Measurements from ENCODE around the gene SORCS2.

The SORCS2 gene

GRCh38 chr4:7652906-7653305, 460.6 kb downstream of the SORCS2 start:
- DNase-seq (ENCODE audit: low spot score): no peak

- no peak for DNase-seq (ENCODE audit: low spot score)
Measured at GRCh38 chr4:7653510-7654369, 461.4 kb downstream of the SORCS2 start.

GRCh38 chr4:7654550-7655445, 462.5 kb downstream of the SORCS2 start:
- no peak for DNase-seq (ENCODE audit: low spot score)

GRCh38 chr4:7655511-7656243, 463.3 kb downstream of the SORCS2 start:
- no peak for DNase-seq (ENCODE audit: low spot score)

GRCh38 chr4:7656244-7656800, 464.0 kb downstream of the SORCS2 start:
- DNase-seq (ENCODE audit: low spot score): no peak

GRCh38 chr4:7657545-7658297, 465.4 kb downstream of the SORCS2 start:
- no peak for DNase-seq (ENCODE audit: low spot score)

GRCh38 chr4:7658341-7659204, 466.2 kb downstream of the SORCS2 start:
- DNase-seq (ENCODE audit: low spot score): peak; percentile 68

- DNase-seq (ENCODE audit: low spot score): no peak
Measured at GRCh38 chr4:7659429-7660175, 467.3 kb downstream of the SORCS2 start.

GRCh38 chr4:7660176-7661039, 468.1 kb downstream of the SORCS2 start:
- DNase-seq (ENCODE audit: low spot score): no peak

GRCh38 chr4:7661066-7661748, 468.9 kb downstream of the SORCS2 start:
- no peak for DNase-seq (ENCODE audit: low spot score)

GRCh38 chr4:7661846-7662506, 469.6 kb downstream of the SORCS2 start:
- no peak for DNase-seq (ENCODE audit: low spot score)

GRCh38 chr4:7662507-7662846, 470.1 kb downstream of the SORCS2 start:
- no peak for DNase-seq (ENCODE audit: low spot score)

GRCh38 chr4:7663075-7663541, 470.8 kb downstream of the SORCS2 start:
- DNase-seq (ENCODE audit: low spot score): no peak

GRCh38 chr4:7664106-7664505, 471.8 kb downstream of the SORCS2 start:
- DNase-seq (ENCODE audit: low spot score): no peak

- DNase-seq (ENCODE audit: low spot score): no peak
Measured at GRCh38 chr4:7665321-7665720, 473.0 kb downstream of the SORCS2 start.

- no peak for DNase-seq (ENCODE audit: low spot score)
Measured at GRCh38 chr4:7666011-7666410, 473.7 kb downstream of the SORCS2 start.

GRCh38 chr4:7666744-7667143, 474.4 kb downstream of the SORCS2 start:
- no peak for DNase-seq (ENCODE audit: low spot score)

Data from COLO829 (cell line).